Keratinocyte (primary cell): ENCODE data around the gene MAST1. TPM values are rescaled to one million over a fixed set of nuclear protein-coding genes. Genes with fewer than 3 reads are reported as not detected.

Experiments used
- DNase-seq: peaks from one replicate; pipeline ENCODE4 v3.0.0-alpha.2; 2011; ENCODE audit warnings: low read depth, missing footprints, low spot score
- FAIRE-seq: peaks from 2 replicates; lab custom pipeline; 2011; peaks lifted over from hg19 to GRCh38; lab: Jason Lieb, UNC
- H2AFZ ChIP-seq: 2 replicates; pipeline ENCODE4 v1.6.0; 2012; ENCODE audit warnings: low read length, control low read depth, inconsistent platforms; ENCODE audit not compliant: control insufficient read depth
- H3K27ac ChIP-seq: 2 replicates; pipeline ENCODE4 v1.5.1; 2011; ENCODE audit warnings: low read length; ENCODE audit not compliant: control insufficient read depth, insufficient read depth
- H3K27me3 ChIP-seq: 3 replicates; pipeline ENCODE4 v1.6.0; 2011; ENCODE audit warnings: low read length; ENCODE audit not compliant: control insufficient read depth, insufficient read depth; ENCODE audit errors: extremely low read depth
- H3K36me3 ChIP-seq, 2 experiments: 2 replicates in 1 of 2; 3 replicates in 1 of 2; pipeline ENCODE4 v1.5.1; 2011; ENCODE audit warnings: low read length in 2 of 2, mild to moderate bottlenecking in 1 of 2; ENCODE audit not compliant: control insufficient read depth in 2 of 2, insufficient read depth in 2 of 2; ENCODE audit errors: extremely low read depth in 1 of 2
- H3K4me1 ChIP-seq: 3 replicates; pipeline ENCODE4 v1.5.1; 2011; ENCODE audit warnings: low read length; ENCODE audit not compliant: control insufficient read depth, insufficient read depth; ENCODE audit errors: extremely low read depth
- H3K4me2 ChIP-seq: 3 replicates; pipeline ENCODE4 v1.6.0; 2011; ENCODE audit warnings: low read depth, low read length; ENCODE audit not compliant: control insufficient read depth, insufficient read depth; ENCODE audit errors: extremely low read depth
- H3K4me3 ChIP-seq, 3 experiments: fragments of 200-600 bp in 1 of 3; sonication (generic) in 1 of 3; 2 replicates in 2 of 3; 3 replicates in 1 of 3; pipeline ENCODE4 v1.5.1; 2011 to 2016; ENCODE audit warnings: low read length in 3 of 3, mild to moderate bottlenecking in 3 of 3, control low read depth in 2 of 3, inconsistent platforms in 1 of 3, low read depth in 1 of 3, mixed read lengths in 1 of 3, mixed run types in 1 of 3, moderate library complexity in 1 of 3; ENCODE audit not compliant: control insufficient read depth in 2 of 3, insufficient read depth in 2 of 3; ENCODE audit errors: extremely low read depth in 1 of 3
- H3K79me2 ChIP-seq: 2 replicates; pipeline ENCODE4 v1.6.0; 2012; ENCODE audit warnings: low read length; ENCODE audit not compliant: control insufficient read depth, insufficient read depth
- H3K9ac ChIP-seq: 3 replicates; pipeline ENCODE4 v1.6.0; 2011; ENCODE audit warnings: low read length; ENCODE audit not compliant: control insufficient read depth, insufficient read depth; ENCODE audit errors: extremely low read depth
- H3K9me1 ChIP-seq: 3 replicates; pipeline ENCODE4 v1.6.0; 2011; ENCODE audit warnings: low read length; ENCODE audit not compliant: control insufficient read depth, insufficient read depth; ENCODE audit errors: extremely low read depth
- H3K9me3 ChIP-seq: 2 replicates; pipeline ENCODE4 v1.5.1; 2012; ENCODE audit warnings: low read depth, low read length; ENCODE audit not compliant: control insufficient read depth
- H4K20me1 ChIP-seq: 3 replicates; pipeline ENCODE4 v1.6.0; 2011; ENCODE audit warnings: low read length; ENCODE audit not compliant: control insufficient read depth, insufficient read depth; ENCODE audit errors: extremely low read depth
- CTCF ChIP-seq, 3 experiments: IDR thresholded peaks in 1 of 3; conservative IDR thresholded peaks in 1 of 3; optimal IDR thresholded peaks in 1 of 3; 2 replicates in 2 of 3; 3 replicates in 1 of 3; pipeline versions ENCODE3 to v1.5.1; 2011; ENCODE audit warnings: low read length in 3 of 3, mild to moderate bottlenecking in 3 of 3, moderate library complexity in 2 of 3, control low read depth in 1 of 3, inconsistent platforms in 1 of 3; ENCODE audit not compliant: insufficient read depth in 2 of 3; ENCODE audit errors: extremely low read depth in 1 of 3
- EZH2 ChIP-seq: IDR thresholded peaks from one replicate; pipeline ENCODE4 v1.6.1; 2012; ENCODE audit warnings: inconsistent platforms, mild to moderate bottlenecking, low read length, moderate library complexity
- dilution Hi-C: fragments of 300-500 bp; cut with MboI; formaldehyde crosslinking; loops from one replicate; pipeline ENCODE4 v1.7.0; 2020; ENCODE audit warnings: low sequenced_read_pairs; ENCODE audit not compliant: extremely low pct_ligation_motif_present
- polyA plus RNA-seq, 5 experiments: library from polyadenylated mRNA; depleted of rRNA in 3 of 5; stranded (reverse) in 3 of 5; stranded (forward) in 1 of 5; unstranded in 1 of 5; fragments of >200 nt; gene quantifications; 1 replicate in 1 of 5; 2 replicates in 3 of 5; 3 replicates in 1 of 5; pipeline versions ENCODE4 v1.2.1 to v1.2.3, GENCODE V29; 2011 to 2012; ENCODE audit warnings: missing spikeins in 2 of 5, low read depth in 1 of 5, low replicate concordance in 1 of 5

The MAST1 gene
- polyA plus RNA-seq, 1 donor (not counting 4 experiments of a cell fraction or from before 2014, with no cell fraction given) = 0.13 TPM

GRCh38 chr19:12912571-12912970 is 74.3 kb downstream of the MAST1 start:
- Histone ChIP-seq H3K9me1 (no peaks in the 10 kb centered on the region), H3K27ac (no peak overlapping the region), H3K4me2 (peak overlapping the region; percentile 51), H3K4me1 (peaks cover 8% of the 10 kb centered on the region), H3K4me3 (no peak overlapping the region), H4K20me1 (no peaks in the 10 kb centered on the region), H3K9ac (no peak overlapping the region), H3K36me3 (no peaks in the 10 kb centered on the region), H3K9me3 (no peaks in the 10 kb centered on the region), H2AFZ (peak overlapping the region; percentile 83), H3K27me3 (no peaks in the 10 kb centered on the region), H3K79me2 (no peaks in the 10 kb centered on the region)
- dilution Hi-C loops = no loop called here
- TF ChIP-seq CTCF (optimal IDR thresholded peaks at IDR 0.05 in 1 of 3, IDR thresholded peaks at IDR 0.05 in 1 of 3, conservative IDR thresholded peaks at IDR 0.05 in 1 of 3; ENCODE audit: extremely low read depth in 1 of 3, insufficient read depth in 2 of 3, low read length in 3 of 3) = no peak
- FAIRE-seq = no peak
- no peak for DNase-seq

- Histone ChIP-seq H2AFZ (peak overlapping the region; percentile 83), H3K27ac (no peak overlapping the region), H3K4me2 (peak overlapping the region; percentile 51), H3K79me2 (no peaks in the 10 kb centered on the region), H3K9ac (peak overlapping the region; percentile 33), H3K36me3 (no peaks in the 10 kb centered on the region), H3K9me1 (no peaks in the 10 kb centered on the region), H3K4me3 (peak overlapping the region in 1 of 3 experiments; percentile 10), H3K4me1 (peaks cover 8% of the 10 kb centered on the region), H3K27me3 (no peaks in the 10 kb centered on the region), H4K20me1 (no peaks in the 10 kb centered on the region), H3K9me3 (no peaks in the 10 kb centered on the region)
- FAIRE-seq (no peak), DNase-seq (no peak)
- TF ChIP-seq CTCF (optimal IDR thresholded peaks at IDR 0.05 in 1 of 3, IDR thresholded peaks at IDR 0.05 in 1 of 3, conservative IDR thresholded peaks at IDR 0.05 in 1 of 3; ENCODE audit: extremely low read depth in 1 of 3, insufficient read depth in 2 of 3, low read length in 3 of 3) = no peak
- TF ChIP-seq EZH2 = no peak
- dilution Hi-C loops = no loop called here
These were observed 74.8 kb downstream of the MAST1 start for GRCh38 chr19:12913011-12913561.
